Medulla oblongata (tissue), 1 donor: Measurements from ENCODE around the gene CRYBB1.

ENCODE experiments used
- DNase-seq: peaks from one replicate; pipeline ENCODE4 v3.0.0-alpha.2; 2015; ENCODE audit errors: extremely low spot score

CRYBB1 gene

DNA sequence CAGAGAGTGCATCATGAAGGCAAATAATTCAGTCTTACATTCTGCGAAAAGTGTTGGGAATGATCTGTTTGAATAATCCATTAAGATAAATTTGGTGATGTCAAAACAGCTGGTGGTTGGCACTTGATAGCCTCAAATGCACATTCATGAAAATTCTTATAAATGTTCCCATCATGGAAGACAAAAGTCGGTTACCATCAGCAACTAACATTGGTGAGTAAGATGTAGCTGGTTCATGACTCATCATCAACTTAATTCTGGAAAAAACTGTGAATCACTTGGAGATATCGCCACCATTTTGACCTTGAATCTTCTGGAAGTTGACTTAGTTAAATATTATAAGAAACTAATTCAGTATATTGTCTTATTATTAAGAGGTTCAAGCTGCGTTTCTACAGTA is 11.2 kb downstream of the CRYBB1 start:
- DNase-seq: no peak

DNA sequence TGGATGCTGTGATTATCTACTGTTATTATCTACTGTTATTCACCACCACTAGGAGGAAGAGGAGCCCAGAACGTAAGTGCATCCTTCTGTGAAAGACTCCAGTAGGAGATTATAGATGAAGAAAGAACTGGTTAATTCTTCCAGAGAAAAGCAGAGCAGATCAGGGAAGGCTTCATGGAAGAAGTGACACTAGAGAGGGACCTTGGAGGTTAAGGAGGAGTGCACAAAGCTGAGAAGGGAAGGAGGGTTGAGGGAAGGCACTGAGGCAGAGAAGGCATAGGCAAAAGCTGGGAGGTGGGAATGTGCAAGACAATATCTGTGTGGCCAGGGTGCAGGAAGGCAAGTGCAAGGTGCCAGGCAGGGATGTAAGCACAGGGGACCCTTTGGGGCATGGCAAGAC is 13.5 kb downstream of the CRYBB1 start:
- DNase-seq: no peak

DNA sequence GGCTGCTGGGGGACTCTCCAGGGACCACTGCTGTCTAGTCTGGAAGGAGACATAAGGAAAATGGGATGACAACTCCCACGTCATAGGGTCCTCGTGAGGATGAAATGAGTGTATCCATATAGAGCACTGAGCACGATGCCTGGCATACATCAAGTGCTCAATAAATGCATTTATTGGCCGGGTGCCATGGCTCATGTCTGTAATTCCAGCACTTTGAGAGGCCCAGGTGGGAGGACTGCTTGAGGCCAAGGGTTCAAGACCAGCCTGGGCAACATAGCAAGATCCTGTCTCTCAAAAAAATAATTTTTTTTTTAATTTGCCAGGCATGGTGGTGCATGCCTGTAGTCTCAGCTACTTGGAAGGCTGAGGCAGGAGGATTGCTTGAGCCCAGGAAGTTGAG is 15.7 kb downstream of the CRYBB1 start:
- DNase-seq: no peak

DNA sequence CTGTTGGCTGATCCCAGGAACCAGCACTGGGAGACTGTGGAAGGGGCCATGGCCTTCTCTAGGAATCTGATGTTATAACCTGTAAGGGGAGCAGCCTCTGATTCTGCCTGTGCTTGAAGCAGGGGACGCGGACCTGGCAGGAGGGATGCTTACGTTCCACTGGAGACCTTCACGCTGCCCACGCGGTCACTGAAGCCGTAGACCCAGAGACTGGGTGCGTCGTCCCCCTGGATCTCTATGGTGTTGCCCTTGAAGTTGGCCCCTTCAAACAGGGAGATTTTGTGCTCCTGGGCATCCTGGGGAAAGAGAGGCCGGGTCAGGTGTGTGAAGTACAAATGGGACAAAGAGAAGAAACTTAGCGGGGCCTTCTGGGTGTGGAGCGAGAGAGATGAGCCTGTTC is 16.1 kb downstream of the CRYBB1 start:
- DNase-seq: no peak

DNA sequence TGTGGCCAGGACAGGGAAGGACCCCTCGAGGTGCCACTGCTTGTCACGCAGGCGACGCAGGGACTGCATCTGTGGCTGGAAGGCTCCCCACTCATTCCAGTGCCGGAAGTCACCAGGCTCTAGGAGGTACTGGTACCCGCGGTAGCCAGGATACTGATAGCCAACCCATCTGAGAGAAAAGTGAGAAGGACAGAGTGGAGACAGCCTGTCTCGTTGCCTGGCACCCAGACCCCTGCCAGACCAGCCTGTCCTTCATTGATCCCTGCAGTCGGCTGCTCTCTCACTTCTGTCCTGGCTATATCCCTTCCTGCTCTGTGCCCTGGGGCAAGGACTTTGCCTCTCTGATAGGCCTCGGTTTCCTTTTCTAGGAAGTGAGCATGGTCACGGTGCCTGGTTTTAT is 18.3 kb downstream of the CRYBB1 start:
- no peak for DNase-seq

DNA sequence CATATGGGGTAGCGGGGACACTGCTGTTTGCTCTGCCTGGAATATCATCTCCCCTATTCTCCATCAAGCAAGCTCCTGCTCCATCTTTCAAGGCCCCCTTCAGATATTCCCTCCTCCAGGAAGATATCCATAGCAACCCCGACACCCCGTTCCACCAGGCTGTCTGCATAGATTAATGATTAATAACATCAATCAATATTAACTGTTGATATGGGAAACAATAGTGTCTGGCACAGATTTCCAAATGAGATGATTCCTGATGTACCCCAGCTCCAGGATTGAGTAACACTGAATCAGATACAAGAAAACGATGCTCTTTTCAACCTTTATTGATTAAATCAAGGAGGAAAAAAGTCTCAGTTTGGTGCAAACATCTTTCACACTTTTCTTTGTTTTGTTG is 20.3 kb downstream of the CRYBB1 start:
- DNase-seq: no peak

DNA sequence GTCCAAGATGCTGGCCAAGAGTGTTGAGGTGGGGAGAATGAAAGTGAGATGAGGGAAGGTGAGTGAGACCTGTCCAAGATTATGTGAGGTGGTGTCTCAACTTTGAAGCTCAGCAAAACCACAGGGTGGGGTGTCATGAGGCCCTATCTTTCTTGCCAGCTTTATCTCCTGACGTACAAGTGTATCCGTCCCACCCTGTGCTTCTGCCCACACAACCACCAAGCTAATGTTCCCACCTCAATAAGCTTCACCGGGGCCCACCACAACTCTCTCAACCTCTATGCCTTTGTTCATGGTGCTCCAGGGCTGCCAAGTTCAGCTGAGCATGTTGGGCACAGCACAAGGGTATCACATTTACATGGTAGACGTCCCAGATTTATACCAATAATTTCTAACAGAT is 20.8 kb downstream of the CRYBB1 start:
- no peak for DNase-seq

DNA sequence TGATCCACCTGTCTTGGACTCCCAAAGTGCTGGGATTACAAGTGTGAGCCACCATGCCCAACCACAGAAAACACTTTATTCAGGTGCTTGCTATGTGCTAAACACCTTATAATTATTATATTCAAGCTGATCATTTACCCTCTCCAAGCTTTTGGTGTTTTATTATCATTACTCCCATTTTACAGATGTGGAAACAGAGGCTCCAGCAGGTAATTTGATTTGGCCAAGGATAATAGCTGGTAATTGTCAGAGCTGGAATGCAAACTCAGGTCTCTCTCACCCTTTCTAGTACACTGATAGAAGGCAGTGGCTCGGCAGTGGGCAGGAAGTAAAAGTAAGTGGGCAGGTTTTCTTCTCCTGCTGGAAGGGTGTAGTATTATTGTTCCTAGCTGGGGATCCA is 24.1 kb downstream of the CRYBB1 start:
- no peak for DNase-seq

DNA sequence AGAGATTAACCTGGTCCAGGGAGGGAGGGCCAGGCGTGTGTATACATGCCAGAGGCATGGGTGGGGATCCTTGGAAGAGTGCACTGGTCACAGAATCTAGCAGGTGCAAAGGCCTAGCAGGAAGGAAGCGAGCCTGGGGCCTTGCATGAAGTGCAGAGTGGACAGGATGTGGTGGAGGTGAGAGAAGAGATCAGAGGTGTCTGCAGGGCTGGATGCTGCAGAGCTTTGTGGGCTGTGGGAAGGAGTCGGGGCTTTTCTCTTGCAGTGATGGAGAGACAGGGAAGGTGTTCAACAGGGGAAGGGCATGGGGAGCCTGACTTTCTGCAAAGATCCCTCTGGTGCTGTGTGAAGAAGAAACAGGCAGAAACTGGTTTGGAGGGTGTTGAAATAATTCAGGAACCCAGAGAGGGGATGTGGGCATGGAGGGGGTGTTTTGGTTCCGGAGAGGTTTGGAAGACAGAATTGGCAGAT is 25.4 kb downstream of the CRYBB1 start:
- peak; percentile 45 for DNase-seq

DNA sequence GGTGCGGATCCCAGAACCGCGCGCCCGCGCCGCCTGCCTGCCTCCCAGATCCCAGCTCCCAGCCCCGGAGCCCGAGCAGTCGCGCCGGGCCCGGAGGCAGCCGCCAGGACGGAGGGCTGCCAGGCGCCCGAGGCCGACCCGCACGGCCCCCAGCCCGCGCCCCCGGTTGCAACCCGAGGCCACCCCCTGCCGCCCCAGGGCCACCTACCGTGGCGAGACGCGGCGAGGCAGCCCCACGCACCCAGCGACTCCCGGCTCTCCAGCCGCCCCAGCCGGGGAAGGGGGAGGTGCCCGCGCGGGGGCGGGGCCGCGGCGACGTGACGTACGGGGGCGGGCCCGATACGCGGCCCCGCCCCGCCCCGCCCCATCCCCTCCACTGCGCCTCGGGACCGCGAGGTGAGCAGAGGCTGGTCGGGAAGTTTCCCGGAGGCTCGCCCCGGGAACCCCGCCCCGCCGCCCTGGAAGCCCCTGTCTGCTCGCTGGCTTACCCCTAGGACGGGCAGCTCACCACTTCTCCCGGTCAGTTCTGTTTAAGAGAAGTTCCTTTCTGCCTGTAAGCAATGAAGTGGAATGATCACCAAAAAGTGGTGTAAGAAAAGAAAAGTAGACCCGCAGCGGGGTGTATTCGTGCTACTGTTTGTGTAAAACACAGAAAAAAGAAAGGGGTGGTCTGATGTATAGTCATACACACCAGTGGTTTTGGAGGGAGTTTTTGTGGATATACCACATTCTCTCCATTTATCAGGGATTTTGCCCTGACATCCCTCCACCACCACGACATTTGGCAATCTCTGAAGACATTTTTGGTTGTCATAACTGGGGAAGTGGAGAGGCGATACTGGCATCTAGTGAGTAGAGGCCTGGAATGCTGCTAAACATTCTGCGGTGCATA is 27.7 kb downstream of the CRYBB1 start, which contains the start of gene TPST2:
Gene TPST2 (minus strand): TSS at position 288 of the 892 bp plus-strand sequence. CDS start 48,502 bp downstream, outside the sequence.
- peak; percentile 82 for DNase-seq

DNA sequence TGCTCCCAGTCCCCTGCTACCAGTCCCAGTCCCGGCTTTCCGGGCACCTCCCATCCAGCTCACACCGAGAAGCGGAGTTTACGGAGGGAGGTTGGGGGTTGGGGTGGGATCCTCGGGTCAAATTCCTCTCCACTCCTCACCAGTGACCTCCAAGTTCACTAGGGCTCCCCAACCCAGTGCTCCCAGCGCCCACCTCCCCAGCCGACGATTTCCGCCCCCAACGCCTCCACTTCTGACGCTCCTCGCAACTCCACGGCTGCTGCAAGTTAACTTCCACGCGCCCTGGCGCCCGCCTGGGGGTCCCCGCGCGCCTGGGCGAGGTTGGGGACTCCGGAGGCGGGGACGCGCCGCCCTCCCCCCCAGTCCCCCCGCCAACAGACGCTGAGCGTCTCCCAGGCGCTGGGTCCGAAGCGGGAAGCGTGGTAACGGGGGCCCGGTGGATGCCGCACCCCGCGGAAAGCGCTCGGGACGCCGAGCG is 28.4 kb downstream of the CRYBB1 start:
- no peak for DNase-seq

DNA sequence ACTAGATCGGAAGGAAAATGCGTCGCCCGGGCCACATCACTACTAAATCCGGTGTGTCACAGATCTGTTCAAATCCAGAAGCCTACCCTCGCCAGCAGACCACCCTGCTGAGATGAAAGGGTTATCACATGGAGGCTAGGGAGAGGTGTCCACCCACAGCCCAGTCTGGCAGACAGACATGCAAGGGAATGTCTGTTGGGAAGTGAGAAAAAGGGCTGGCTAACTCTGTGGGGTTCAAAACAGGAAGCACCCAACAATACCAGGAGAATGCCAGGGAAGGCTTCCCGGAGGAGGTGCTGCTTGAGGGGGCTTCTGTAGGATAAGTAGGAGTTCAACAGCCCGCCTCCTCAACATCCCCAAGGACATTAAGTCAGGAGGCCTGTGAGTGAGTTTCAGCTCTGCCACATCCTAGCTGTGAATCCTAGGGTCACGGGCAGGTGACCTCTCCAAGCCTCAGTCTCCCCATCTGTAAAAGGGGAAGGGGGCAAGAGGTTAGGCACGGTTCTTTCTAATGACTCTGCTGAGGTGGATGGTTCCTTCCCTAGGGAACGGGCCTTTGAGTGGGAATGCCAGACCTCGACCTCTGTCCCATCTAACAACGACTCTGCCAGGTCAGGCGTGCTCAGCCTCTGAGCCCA is 29.0 kb downstream of the CRYBB1 start:
- no peak for DNase-seq

DNA sequence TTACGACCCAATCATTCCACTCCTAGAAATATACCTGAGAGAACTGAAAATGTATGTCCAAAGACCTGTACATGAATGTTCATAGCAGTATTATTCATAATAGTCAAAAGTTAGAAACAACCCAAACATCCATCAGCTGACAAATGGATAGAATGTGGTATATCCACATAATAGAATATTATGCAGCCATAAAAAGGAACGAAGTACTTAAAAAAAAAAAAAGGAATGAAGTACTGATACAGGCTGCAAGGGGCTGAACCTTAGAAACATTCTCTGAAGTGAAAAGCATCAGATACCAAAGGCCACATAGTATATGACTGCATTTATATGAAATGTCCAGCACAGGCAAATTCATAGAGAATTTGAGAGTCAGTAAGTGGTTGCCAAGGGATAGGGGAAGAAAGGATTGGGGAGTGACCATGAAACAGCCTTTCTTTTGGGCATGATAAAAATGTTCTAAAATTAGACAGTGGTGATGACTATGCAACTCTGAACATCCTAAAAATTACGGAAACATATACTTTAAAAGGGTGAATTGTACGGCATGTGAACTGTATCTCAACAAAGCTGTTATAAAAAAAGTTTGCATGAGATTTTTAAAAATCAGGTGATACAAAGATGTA is 29.7 kb downstream of the CRYBB1 start:
- DNase-seq: no peak

DNA sequence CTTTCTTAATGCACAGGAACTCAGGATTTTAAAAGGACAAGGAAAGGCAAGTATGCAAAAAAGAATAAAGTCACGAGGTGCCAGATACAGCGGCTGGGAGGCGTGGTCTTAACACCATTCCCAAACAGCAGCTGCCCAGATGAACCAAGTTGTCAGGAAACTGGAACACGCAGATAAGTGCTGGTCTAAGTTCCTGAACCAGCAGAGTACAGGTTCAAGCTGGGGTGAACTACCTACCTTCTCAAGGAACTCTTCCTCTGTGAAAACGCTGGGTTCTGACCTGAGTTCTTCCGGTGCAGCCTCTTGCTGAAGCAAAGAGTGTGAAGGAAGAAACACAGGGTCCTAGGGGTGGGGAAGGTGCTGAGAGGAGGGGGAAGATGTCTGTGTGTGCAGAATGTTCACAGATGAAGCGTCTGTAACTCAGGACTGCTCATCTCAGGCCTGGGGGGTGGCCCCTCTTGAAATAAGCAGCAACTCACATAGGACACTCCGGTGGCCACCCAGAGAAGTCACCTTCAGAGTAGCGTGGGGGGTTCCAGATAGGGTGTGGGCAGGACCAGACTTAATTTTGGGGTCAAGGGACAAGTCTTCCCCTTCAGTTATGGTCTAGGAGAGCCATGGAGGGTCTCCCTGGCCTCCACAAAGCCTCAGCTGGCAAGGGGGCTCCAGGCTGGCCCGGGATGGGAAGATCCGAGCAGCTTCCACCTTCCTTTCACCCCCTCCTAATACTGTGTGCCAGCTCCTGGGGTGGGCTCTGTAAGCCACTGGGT is 31.1 kb downstream of the CRYBB1 start:
- DNase-seq: no peak

DNA sequence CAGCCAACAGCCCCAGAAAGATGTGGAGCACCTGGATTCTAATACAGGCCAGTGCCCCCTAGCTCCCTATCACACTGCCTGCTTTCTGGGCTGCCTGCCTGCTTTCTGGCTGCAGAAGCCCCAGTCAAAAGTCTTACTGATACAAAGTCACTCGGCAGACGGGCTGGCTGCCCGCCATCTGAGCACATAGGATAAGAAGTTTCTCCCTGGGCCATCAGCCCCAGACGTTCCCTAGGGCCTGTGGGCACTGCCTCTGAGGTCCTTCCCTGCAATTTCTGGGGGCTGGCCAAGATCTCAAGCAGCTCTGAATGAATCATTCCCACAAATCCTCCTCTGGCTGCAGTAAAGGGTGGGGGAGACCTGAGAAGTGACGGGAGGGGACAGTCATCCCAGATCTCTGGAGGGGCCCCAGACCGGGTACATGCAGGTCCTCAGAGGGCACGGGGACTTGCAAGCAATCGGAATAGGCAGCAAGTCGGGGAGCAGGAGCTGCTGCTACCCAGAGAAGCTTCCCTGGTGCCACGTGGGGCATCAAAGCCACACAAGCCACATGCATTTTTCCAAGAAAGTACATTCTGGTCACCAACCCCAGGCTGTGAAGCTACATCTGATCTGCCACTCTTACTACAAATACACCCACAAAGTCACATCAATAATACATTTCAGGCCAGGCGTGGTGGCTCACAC is 32.6 kb downstream of the CRYBB1 start:
- DNase-seq: no peak

DNA sequence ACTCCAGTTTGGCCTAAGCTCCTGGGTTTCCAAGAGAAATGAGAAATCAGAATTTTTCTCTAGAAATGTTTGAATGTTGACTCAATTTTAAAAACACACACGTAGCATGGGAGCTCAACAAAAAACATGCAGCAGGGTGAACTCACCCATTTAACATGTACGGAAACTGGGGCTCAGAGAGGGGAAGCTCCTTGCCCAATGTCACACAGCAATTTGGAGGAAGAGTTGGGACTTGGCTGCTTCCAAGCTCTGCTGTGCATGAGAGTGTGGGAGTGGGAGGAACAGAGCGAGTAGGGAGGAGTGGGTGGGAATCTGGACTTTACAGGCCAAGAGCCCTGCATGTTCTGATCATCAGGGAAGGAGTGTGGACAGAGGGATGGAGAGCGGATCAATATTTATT is 33.8 kb downstream of the CRYBB1 start:
- no peak for DNase-seq

DNA sequence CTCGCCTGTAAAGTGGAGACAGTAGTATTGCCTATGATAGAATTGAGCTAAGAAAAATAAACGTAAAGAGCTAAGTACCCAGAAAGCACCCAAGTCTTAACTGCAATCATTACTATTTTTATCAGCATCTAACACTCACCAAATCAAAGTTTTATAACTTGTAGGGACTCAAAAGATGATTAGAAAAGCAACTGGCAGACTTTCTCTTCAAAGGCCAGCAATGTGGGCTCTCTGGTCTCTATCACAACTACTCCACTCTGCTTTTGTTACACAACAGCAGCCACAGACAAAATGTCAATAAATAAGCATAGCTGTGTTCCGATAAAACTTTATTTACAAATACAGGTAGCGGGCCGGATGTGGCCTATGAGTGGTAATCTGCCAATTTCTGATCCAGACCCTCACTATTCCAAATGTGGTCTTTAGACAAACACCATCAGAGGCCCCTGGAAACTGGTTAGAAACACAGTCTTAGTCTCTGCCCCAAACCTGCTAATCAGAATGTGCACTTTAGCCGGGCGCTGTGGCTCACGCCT is 36.1 kb downstream of the CRYBB1 start:
- DNase-seq: no peak

DNA sequence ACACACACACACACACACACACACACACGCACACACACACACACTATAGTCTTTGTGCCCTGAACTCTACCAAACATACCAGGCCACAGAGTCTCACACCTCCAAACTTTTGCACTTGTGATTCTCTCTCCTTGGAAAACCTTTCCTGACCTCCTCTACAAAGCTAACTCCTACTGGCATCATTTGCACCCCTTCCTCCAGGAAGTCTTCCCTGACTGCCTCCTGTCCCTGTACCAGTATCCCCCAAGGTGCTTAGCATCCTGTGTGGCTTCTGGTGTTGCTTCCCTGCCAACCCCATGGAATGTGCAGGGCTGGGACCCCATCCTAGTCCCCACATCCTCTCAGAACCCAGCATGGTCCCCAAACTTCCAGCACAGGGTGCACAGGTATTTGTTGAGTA is 36.8 kb downstream of the CRYBB1 start:
- no peak for DNase-seq

DNA sequence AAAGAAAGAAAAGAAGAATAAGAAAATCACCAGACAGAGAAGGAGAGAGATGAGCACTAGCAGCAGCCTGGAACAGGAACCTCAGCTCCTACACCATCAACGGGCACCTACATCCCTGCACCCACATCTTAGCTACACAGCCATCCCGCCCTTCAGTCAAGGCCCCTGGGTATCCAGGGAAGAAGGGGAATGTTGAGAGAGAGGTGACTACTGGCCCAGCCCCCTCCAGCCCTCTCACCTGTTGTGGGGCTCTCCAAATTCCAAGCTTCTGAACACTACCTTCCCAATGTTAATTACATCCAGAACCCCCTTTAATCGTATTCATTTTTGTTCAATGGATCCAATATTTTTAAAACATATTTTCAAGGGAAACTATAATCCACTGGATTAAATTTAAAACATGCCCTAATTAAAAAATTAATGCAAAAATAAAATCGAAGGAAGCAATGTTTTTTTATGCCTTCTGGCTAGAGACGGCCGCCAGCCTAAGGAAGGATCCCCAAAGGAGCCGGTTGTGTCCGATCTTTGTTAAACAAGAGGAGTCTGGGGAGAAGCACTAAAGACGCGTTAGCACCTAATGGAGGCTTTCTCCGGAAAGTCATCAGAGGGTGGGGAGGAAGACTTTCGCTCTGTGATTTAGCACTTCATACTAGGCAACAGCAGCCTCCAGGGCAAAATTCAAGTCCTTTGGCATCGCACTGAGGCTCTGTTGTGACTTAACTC is 37.4 kb downstream of the CRYBB1 start:
- DNase-seq: no peak

DNA sequence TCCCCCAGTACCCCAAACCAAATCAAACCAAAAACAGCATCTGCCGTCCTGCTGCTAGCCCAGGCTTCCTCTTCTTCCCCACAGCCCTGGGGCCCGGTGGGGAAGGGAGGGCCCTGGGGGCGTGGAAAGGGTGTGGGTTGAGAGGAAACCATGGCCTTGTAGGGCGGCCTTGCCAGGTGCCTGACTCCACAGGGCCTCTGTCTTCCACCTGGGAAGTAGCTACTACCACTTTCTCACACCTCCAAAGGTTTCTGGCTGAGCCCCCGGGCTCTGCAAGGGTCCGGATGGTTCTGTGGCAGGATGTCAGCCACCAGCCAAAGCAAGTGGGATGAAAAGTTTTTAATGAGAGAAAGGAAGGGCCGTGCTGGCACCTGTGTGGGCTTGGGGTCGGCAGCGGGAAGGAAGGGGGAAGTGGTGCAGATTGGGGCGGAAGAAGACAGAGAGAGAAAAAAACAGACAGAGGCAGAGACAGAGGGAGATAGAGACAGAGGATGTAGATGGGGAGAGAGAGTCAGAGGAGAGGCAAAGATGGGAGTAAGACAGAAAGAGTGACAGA is 38.4 kb downstream of the CRYBB1 start:
- peak; percentile 56 for DNase-seq
